Parathyroid adenoma (tissue), 2 donors: ENCODE measurements around the gene SCG5.
A peak's percentile ranks its signal among the peaks of the same experiment; 100 is the strongest.

Experiments
- H2AFZ ChIP-seq: fragments of 300-600 bp; sonication (generic); one replicate; pipeline ENCODE4 v1.7.0; 2017; ENCODE audit warnings: antibody characterized with exemption, mild to moderate bottlenecking
- H3K27ac ChIP-seq: fragments of 300-600 bp; sonication (generic); one replicate; pipeline ENCODE4 v1.7.0; 2017
- H3K27me3 ChIP-seq: fragments of 300-600 bp; sonication (generic); one replicate; pipeline ENCODE4 v1.7.0; 2017; ENCODE audit warnings: low read length; ENCODE audit not compliant: control insufficient read depth, insufficient read depth
- H3K36me3 ChIP-seq: fragments of 300-600 bp; sonication (generic); one replicate; pipeline ENCODE4 v1.7.0; 2017; ENCODE audit warnings: low read length; ENCODE audit not compliant: control insufficient read depth, insufficient read depth
- H3K4me1 ChIP-seq: fragments of 300-600 bp; sonication (generic); one replicate; pipeline ENCODE4 v1.7.0; 2017; ENCODE audit warnings: control low read depth
- H3K4me2 ChIP-seq: fragments of 300-600 bp; sonication (generic); one replicate; pipeline ENCODE4 v1.7.0; 2017; ENCODE audit warnings: low read length
- H3K4me3 ChIP-seq: fragments of 300-600 bp; sonication (generic); one replicate; pipeline ENCODE4 v1.7.0; 2017; ENCODE audit warnings: low read depth, low read length
- H3K79me2 ChIP-seq: fragments of 300-600 bp; sonication (generic); one replicate; pipeline ENCODE4 v1.7.0; 2017; ENCODE audit warnings: control low read depth
- H3K9ac ChIP-seq: fragments of 300-600 bp; sonication (generic); one replicate; pipeline ENCODE4 v1.7.0; 2017; ENCODE audit warnings: mild to moderate bottlenecking
- H3K9me3 ChIP-seq: fragments of 300-600 bp; sonication (generic); one replicate; pipeline ENCODE4 v1.7.0; 2017; ENCODE audit warnings: low read length; ENCODE audit not compliant: control insufficient read depth
- TF ChIP-seq, protein P1 (sequence below): fragments of 300-600 bp; sonication (generic); IDR thresholded peaks from one replicate; pipeline ENCODE4 v1.7.0; 2017; ENCODE audit warnings: antibody characterized with exemption, mild to moderate bottlenecking
- donor health status: primary hyperparathyroidism.

Gene SCG5

GRCh38 chr15:32659340-32660155 is 18.0 kb downstream of the SCG5 start:
- peaks cover 19% of the 10 kb centered on the region for H3K4me1 ChIP-seq
- H3K27me3 ChIP-seq, result no peaks in the 10 kb centered on the region
- peak overlapping the region; percentile 79 for H3K27ac ChIP-seq
- H3K36me3 ChIP-seq, result no peaks in the 10 kb centered on the region
- H3K9me3 ChIP-seq, result no peaks in the 10 kb centered on the region
- no peak overlapping the region for H3K9ac ChIP-seq
- no peak overlapping the region for H3K4me3 ChIP-seq
- peak overlapping the region; percentile 20 for H2AFZ ChIP-seq
- H3K79me2 ChIP-seq, result peaks cover 6% of the 10 kb centered on the region
- TF ChIP-seq, protein P1, sequence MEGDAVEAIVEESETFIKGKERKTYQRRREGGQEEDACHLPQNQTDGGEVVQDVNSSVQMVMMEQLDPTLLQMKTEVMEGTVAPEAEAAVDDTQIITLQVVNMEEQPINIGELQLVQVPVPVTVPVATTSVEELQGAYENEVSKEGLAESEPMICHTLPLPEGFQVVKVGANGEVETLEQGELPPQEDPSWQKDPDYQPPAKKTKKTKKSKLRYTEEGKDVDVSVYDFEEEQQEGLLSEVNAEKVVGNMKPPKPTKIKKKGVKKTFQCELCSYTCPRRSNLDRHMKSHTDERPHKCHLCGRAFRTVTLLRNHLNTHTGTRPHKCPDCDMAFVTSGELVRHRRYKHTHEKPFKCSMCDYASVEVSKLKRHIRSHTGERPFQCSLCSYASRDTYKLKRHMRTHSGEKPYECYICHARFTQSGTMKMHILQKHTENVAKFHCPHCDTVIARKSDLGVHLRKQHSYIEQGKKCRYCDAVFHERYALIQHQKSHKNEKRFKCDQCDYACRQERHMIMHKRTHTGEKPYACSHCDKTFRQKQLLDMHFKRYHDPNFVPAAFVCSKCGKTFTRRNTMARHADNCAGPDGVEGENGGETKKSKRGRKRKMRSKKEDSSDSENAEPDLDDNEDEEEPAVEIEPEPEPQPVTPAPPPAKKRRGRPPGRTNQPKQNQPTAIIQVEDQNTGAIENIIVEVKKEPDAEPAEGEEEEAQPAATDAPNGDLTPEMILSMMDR, result no peak
- H3K4me2 ChIP-seq, result no peak overlapping the region

- H3K79me2 ChIP-seq, result peaks cover 6% of the 10 kb centered on the region
- H3K27ac ChIP-seq, result no peak overlapping the region
- no peak overlapping the region for H2AFZ ChIP-seq
- H3K27me3 ChIP-seq, result no peaks in the 10 kb centered on the region
- no peaks in the 10 kb centered on the region for H3K9me3 ChIP-seq
- no peak overlapping the region for H3K4me2 ChIP-seq
- no peak overlapping the region for H3K4me3 ChIP-seq
- TF ChIP-seq, protein P1, result no peak
- no peaks in the 10 kb centered on the region for H3K36me3 ChIP-seq
- H3K9ac ChIP-seq, result no peak overlapping the region
- peaks cover 13% of the 10 kb centered on the region for H3K4me1 ChIP-seq
Measured at GRCh38 chr15:32663671-32664070, 22.2 kb downstream of the SCG5 start.

DNA sequence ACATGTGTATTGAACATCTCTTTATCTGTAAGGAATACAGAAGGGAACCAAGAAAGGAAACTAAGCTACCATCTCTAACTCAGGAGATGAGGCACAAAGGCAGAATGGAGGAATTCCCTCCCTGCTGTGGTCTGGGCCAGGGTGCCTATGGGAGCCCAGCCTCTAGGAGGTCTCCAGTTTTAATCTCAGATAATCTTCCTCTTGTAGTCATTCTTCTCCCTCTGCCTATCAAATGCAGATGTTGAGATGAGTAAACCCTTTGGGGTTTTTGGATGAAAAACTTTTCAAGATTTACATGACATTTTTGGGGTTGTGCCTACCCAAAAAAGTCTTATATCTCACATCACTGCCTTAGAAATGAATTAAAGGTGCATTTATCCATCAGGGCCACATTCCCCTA is 23.3 kb downstream of the SCG5 start:
- Histone ChIP-seq H3K36me3 (no peaks in the 10 kb centered on the region), H3K9me3 (no peaks in the 10 kb centered on the region), H3K79me2 (peaks cover 6% of the 10 kb centered on the region), H3K4me2 (no peak overlapping the region), H2AFZ (no peak overlapping the region), H3K27me3 (no peaks in the 10 kb centered on the region), H3K4me1 (peaks cover 7% of the 10 kb centered on the region), H3K27ac (no peak overlapping the region), H3K4me3 (no peak overlapping the region), H3K9ac (no peak overlapping the region)
- TF ChIP-seq, protein P1, result no peak

- no peak overlapping the region for H3K4me2 ChIP-seq
- H3K27me3 ChIP-seq, result no peaks in the 10 kb centered on the region
- H3K4me3 ChIP-seq, result no peak overlapping the region
- H3K9me3 ChIP-seq, result no peaks in the 10 kb centered on the region
- no peaks in the 10 kb centered on the region for H3K4me1 ChIP-seq
- H3K36me3 ChIP-seq, result no peaks in the 10 kb centered on the region
- peaks cover 6% of the 10 kb centered on the region for H3K79me2 ChIP-seq
- no peak overlapping the region for H2AFZ ChIP-seq
- H3K9ac ChIP-seq, result no peak overlapping the region
- no peak overlapping the region for H3K27ac ChIP-seq
- TF ChIP-seq, protein P1, result no peak
Measured at GRCh38 chr15:32667321-32667720, 25.8 kb downstream of the SCG5 start.

DNA sequence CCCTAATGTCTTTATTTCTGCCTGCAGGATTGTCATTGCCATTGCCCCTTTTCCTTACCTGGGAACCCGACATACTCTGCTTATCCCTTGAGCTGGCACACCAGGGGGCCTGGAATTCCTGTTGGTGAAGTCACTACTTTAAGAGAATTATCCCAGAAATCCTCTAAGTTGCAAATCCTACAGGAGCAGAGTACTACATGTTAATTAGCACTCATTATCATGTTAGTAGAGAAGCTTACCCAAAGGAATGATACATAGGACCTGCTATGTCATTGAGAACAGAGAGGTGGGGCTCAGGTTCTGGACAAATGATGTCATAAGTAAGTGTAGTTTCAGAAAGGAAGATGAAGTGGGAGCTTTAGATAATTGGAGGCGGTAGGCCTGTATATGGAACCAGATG is 27.4 kb downstream of the SCG5 start:
- no peaks in the 10 kb centered on the region for H3K36me3 ChIP-seq
- H3K9ac ChIP-seq, result no peak overlapping the region
- H3K4me1 ChIP-seq, result no peaks in the 10 kb centered on the region
- H3K4me2 ChIP-seq, result no peak overlapping the region
- no peak overlapping the region for H3K4me3 ChIP-seq
- TF ChIP-seq, protein P1, result no peak
- no peak overlapping the region for H2AFZ ChIP-seq
- peaks cover under 1% of the 10 kb centered on the region for H3K79me2 ChIP-seq
- H3K27ac ChIP-seq, result no peak overlapping the region
- H3K9me3 ChIP-seq, result no peaks in the 10 kb centered on the region
- no peaks in the 10 kb centered on the region for H3K27me3 ChIP-seq
